HG02981 (cell line): ENCODE data around the gene FREM2.

Experiments used
- ATAC-seq: cut with Tn5 transposase; IDR thresholded peaks from one replicate; pipeline ENCODE4 v1.9.1; 2021; ENCODE audit warnings: mild to moderate bottlenecking, moderate library complexity; ENCODE audit not compliant: unreplicated experiment

The FREM2 gene, protein sequence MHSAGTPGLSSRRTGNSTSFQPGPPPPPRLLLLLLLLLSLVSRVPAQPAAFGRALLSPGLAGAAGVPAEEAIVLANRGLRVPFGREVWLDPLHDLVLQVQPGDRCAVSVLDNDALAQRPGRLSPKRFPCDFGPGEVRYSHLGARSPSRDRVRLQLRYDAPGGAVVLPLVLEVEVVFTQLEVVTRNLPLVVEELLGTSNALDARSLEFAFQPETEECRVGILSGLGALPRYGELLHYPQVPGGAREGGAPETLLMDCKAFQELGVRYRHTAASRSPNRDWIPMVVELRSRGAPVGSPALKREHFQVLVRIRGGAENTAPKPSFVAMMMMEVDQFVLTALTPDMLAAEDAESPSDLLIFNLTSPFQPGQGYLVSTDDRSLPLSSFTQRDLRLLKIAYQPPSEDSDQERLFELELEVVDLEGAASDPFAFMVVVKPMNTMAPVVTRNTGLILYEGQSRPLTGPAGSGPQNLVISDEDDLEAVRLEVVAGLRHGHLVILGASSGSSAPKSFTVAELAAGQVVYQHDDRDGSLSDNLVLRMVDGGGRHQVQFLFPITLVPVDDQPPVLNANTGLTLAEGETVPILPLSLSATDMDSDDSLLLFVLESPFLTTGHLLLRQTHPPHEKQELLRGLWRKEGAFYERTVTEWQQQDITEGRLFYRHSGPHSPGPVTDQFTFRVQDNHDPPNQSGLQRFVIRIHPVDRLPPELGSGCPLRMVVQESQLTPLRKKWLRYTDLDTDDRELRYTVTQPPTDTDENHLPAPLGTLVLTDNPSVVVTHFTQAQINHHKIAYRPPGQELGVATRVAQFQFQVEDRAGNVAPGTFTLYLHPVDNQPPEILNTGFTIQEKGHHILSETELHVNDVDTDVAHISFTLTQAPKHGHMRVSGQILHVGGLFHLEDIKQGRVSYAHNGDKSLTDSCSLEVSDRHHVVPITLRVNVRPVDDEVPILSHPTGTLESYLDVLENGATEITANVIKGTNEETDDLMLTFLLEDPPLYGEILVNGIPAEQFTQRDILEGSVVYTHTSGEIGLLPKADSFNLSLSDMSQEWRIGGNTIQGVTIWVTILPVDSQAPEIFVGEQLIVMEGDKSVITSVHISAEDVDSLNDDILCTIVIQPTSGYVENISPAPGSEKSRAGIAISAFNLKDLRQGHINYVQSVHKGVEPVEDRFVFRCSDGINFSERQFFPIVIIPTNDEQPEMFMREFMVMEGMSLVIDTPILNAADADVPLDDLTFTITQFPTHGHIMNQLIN (N-terminal part only)

DNA sequence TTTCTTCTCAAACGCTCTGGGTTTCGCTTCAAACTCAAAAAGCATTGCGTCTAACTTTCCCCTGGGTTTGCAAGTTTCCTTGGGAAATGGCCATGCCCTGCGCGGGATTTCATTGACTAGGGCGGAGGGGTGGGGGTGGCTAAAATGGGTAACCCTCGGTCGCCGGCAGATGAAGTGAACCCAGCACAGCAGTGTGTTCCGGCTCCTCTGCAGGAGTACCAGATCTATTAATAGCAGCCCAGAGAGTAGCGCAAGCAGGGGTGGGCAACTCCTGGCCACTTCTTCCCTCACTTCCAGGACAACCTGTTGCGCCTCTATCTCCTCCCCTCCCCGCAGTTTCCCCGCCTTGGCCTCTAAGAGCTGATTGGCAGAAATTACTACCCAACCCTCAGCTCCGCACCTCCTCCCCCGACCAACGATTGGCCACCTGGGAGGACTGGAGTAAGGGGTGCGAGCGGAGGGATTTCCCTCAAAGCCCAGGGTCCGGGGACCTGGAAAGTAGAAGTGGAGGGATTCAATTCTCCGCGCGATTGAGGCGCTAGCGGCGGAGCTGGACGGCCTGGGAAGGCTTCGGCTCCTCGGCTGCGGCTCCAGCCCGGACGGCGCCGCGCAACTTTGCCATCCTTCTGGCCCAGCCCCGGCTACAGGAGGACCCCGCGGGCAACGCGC is at the start of gene FREM2:
FREM2 (plus strand) TSS at position 501 of the 669 bp plus-strand sequence. CDS start 268 bp downstream, outside the sequence.
- no peak for ATAC-seq

DNA sequence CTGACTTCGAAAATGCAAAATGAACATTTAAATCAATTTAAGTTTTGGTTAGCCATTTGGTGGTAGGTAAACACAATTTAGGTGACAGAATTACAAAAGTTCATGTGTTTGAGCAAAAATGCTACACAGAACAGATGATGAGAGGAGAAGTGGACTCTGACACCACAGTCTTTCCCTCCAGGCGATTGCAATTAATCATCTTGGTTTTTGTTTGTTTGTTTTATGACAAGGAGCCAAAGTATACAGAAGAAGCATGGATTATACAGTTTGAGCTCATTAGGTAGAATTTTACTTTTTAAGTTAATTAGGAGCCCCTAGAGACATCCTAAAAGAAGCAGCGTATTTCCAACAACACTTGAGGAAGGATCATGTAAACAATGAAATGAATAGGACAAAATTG is 49.3 kb upstream of the FREM2 start:
- no peak for ATAC-seq

DNA sequence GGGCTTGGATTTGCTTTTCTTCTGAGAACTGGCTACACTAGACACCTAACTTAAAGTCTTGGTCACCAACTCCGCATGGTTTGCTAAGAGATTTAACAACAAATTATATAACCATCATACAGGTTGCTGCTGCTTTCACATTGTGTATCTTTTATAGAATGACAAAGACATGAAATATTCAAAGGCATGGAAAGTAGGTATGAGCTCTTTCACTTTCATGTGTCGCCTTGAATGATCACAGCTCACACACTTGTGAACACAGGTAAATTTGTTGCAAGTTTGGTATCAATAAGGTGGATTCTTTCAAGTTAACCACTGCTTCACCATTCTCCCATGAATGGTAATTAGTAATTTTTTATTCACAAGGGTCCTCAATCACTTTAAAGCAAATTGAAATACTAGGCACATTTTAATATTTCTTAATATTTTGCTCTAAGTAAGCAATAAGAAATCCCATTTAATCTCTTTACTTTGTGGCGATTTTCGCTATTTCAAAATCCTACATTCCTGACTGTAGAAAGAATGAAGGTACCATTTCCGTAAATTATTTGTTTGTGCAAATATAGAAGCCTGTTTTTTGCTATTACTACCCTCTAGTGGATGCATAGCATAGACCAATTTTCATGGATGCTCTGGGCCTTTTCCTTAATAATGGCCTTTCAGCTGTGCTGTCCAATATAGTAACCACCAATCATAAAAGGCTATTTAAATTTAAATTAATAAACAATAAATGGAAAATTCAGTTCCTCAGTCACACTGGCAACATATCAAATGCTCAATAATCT is 45.5 kb upstream of the FREM2 start:
- ATAC-seq = no peak

DNA sequence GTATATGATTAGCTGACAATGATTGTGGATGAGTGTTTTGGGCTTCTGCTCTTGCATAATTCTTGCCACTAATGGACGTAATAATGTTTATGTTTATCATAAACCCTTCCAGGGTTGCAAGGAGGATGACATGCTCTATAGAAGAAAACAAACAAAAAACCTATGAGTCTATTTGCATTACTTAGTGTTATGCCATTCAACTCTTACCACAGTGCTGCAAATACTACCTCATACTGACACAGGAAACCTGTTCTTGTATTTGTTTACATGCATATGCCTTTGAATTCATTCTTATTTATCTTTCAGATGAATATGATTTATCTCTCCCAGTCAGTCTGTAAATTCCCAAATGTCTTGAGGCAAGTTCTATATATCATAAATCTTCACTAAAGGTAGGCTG is 39.6 kb upstream of the FREM2 start:
- no peak for ATAC-seq

DNA sequence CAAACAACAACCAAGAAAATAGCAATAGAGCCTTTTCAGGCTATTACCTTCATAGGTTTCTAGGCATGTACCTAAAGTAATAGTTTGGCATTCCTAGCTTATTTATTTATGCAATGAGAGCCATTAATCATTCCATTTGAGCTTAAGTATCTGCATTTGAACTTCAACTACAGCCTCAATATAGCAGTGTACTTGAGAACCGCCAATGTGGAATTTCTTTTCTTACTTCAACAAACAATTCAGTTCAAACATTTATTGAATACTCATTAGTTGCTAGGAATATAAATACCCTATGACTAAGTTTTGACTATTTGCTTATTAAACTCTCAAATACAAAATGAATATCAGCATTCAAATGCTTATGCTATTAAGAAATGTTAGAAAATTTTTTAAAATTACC is 38.0 kb upstream of the FREM2 start:
- ATAC-seq = no peak

DNA sequence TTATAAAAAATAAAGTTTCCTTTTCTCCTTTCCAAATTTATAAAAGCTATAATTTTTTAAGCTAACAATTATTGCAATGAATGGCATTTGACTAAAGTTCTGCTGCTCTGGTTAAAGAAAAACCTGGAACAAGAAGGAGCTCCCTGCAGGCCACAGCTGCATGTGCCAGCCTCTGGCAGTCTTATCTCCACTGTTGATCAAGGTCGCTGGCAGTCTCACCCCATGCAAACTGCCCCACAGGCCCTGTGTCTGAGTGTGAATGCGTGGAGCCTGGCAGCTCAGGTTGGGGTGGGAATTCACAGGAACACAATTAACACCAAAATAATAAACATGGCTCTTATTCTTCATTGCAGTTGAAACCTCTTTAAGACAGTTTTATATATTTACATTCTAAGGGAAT is 30.2 kb upstream of the FREM2 start:
- ATAC-seq = no peak

DNA sequence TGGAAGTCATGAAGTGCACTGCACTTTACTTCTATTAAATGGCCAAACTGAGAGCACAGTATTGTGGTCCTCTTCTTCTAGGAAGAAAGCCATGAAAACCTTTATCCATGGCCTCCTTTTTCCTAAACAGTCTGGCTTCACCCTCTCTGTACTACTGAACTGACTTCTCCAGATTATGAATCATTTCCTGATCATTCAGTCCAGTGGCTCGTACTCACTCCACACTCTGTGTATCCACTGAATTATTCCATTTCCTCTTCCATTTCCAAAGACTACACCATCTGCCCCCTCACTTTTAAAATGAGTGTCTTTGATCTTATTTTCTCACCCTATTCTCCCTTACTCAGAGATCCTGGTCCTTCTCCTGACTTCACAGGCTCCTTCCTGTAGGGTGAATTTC is 29.7 kb upstream of the FREM2 start:
- ATAC-seq = no peak

DNA sequence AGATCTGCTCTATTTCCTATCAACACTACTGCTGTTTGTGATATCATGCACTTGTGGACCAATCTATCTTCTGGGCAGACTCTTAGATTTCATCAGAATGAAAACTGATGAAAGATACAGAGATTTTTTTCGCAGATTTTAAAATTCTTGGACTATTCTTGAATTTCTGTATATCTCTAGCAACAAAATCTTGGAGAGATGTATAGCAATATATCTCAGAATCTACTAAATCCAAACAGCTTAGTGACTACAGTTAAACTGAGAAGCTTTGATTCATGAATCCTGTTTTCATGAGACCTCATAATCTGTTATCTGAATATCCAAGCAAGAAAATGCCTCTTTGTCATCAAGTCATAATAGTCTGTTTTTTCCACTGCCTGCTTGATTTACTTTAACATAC is 28.0 kb upstream of the FREM2 start:
- ATAC-seq = no peak

DNA sequence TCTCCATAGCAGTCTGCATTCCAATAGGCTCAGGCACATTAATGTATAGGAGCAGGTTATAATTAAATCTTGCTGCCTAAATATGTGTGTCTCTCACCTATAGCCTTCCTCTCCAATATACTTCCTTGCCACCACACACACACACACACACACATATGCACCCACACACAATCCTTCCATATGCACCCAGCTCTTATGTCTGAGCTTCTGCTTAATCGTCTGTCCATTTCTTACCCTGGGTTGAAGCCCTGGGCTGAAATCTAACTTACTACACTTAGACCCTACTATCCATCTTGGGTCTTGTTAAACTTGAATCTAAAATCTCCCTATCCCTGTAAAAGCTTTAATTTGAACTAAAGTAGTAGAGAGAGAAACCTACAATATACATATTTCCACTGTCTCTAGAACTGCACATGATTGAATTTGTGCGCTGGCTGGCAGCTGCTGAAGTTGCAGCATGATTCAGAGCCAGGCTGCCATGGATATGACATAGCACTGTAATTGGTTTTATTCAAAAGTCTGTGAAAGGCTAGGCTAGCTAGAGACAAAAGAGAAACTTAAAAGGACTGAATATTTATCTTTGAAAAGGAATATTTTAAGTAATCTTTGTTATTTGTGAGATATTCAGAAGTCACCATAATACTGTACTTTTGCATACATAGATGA is 25.7 kb upstream of the FREM2 start:
- ATAC-seq = no peak

DNA sequence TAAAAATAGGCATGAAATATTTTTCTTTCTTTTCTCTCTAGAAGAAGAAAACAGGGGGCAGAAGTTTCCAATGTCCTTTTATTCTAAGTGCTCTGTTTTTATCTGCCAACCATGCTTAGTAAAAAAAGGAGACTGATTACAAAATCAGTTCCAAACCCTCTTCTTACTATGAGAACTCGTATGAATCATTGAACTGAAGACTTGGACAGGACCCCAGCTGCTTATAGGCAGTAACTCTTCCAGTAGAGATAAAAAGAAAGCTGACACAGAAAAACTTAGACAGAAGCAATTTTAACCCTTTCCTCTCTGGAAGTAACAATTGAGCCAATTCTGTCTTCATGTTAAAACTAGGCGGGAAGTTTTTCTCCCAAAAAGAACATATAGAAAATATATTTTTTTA is 24.5 kb upstream of the FREM2 start:
- ATAC-seq = no peak

DNA sequence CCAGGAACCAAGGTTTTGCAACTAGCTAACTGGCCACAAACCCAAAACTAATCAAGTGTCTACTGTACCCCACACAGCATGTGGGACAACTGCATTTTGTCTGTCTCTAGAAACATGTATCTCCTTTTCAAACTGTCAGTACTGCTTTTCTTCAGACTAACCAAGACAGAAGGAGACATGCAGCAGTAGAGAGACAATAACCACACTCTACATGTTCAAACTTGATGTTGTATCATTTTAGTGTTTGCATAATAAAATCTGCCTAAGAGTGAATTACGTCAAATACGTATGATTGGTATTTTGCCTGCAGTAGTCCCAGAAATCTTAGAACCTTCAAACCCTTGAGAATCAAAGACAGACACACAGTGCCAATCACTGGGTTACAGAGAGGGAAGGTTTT is 22.0 kb upstream of the FREM2 start:
- no peak for ATAC-seq

DNA sequence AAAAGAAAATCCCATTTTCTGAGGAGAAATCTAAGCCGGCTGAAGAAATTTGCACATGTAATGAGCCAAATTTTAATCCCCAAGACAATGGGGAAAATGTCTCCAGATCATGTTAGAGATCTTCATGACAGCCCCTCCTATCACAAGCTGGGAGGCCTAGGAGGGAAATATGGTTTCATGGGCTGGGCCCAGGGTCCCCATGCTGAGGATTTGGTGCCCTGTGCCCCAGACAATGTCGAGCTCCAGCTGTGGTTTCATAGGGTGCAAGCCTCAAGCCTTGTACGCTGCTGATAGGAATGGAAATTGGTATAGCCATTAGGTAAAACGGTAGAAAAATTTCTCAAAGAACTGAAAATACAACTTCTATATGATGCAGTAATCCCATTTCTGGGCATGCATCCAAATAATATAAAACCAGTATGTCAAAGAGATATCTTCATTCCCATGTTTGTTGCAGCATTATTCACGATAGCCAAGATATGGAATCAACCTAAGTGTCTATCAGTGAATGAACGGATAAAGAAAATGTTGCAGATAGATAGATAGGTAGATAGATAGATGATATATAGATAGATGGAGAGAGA is 19.3 kb upstream of the FREM2 start:
- no peak for ATAC-seq

DNA sequence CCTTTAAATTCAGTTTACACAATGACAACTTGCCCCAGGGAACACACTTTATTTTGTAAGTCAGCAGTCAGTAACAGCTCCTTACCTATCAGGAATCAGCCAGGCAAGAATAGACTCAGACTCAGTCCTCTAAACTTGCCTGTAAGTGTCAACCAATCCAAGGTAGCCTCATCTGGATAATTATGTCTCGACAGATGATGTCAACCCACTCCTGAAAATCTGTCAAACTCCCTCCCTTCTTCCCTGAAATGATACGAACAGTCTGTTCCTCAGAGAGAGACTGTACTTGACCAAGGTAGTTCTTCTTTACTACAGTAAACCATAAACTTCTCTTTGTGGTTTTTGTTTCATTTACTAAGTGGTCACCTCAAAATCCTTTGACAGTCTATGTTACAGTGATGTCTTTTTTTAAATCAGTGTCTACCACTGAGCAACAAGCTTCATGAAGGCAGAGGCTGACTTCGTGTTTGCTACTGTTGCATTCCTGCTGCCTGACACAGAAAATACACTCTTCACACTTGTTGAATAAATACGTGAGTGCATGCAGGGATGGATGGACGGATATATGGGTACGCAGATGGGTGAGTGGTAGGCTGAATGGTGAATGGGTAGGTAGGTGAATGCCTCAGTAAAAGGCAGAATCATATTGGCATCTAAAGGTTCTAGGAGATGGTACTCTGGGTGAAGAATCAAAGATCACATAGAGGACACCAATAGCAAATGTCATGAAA is 17.5 kb upstream of the FREM2 start:
- ATAC-seq = no peak

DNA sequence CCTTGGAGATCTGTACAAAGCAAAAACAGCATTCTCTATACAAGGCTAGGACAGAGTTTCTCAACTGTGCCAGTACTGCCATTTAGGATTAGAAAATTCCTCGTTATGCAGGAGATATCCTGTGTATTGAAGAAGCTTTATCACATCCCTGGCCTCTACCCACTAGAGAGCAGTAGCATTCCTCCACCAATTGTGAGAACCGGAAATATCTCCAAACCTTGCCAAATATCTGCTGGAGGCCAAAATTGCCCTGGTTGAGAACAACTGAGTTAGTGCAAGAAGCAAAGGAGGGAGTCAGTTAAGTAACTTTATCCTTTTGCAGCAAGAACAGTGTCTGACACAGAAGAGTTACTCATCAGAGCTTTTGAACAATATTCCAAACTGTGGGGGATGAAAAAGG is 16.2 kb upstream of the FREM2 start:
- ATAC-seq = no peak

DNA sequence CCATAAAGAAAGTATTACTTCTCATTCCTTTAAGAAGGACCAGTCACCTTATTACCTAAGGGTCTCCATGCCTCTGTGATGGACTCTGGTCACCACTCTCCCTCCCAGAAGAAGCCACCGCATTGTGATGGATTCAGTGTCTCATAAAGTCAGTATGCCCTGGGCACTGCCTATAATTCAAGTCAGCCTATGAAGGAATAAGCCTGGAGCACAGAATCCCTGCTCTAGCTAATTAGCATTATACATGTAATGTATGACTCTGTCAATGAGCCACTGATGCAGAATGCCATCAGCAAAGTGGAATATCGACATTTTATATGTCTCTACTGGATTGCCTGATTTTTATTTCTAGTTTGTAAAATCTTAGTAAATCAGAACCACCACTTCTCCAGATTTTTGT is 14.9 kb upstream of the FREM2 start:
- no peak for ATAC-seq

DNA sequence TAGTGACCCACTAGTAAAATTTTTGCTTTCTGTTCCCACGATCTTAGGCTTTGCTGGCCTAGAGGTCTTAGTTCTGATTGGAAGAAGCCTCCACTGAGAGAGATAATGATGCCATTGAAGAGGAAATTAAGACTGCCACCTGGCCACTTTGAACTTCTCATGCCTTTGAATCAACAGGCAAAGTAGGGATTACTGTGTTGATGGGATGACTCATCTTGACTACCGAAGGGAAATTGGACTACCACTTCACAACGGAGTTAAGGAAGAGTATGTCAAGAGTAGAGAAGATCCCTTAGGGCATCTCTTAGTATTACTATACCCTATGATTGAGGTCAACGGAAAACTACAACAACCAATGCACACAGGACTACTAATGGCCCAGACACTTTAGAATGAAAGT is 12.7 kb upstream of the FREM2 start:
- ATAC-seq = no peak

DNA sequence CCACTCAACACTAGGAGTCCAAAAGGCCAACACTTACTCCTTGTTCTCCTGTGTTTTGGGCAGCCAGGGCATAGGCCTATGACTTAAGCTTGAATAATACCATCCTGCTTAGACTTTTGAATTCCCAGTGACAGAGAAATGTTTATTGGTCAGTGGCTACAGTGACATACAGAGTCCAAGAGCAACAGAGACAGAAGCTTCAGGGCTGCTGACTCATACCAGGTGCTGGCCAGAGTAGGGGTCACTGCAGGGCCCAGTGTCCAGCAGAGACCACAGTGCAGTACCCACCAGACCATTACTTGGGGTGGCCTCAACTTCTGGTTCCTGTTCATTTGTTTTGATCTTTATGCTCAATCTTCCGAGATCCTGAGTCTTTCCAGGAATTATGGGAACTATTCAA is 6.0 kb upstream of the FREM2 start:
- no peak for ATAC-seq

DNA sequence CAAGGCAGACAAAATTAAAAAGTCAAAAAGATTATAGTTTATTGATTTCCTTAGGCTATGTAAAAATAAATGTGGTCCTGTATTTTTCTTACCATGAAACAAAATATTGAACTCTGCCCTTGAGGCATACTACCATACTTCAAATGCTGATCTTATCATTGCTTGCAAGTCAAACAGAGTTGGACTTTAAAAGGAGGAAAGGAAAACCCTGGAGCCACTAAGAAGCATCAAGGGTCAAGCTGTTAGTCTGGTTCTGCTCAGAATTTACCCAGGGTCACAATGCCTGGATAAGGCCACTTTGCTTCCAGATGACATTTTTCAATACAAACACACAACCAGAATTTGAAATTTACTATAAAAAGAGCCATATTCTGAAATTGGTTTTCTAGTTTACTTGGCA is 2.2 kb upstream of the FREM2 start:
- no peak for ATAC-seq

DNA sequence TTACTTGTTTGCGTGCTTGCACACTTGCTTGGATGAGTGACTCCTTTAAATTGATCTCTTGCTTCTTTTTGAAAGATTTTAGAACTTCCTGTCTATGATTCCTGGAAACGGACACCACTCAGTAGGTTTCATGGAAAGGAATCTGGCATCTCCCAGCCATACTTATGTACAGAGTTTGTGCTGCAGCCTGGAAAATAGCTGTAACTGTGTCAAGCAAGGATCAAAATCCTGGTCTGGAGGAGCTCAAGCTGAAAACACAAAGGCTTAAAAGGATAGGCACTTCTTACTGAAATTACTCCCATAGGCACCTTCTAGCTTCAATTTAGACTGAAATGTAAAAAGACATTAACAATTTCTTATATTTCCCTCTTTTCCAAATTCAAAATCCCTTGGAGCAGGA is 1.4 kb upstream of the FREM2 start:
- ATAC-seq = no peak
